Memory B cell (primary cell): ENCODE results near the gene SBF2.
A peak's percentile ranks its signal among the peaks of the same experiment; 100 is the strongest.
"Not testable (repeated sequence)": the region's sequence is repeated elsewhere in the genome, so short reads cannot be mapped to it uniquely, and the experiment has no call there.

Experiments used
- ATAC-seq: fragments of 150-1000 bp; cut with Tn5 transposase; 2 replicates; pipeline ENCODE4 v1.10.0; 2021; ENCODE audit warnings: low read depth, mild to moderate bottlenecking, moderate library complexity
- DNase-seq, 2 donors: peaks; one replicate each; pipeline ENCODE4 v3.0.0; 2022; ENCODE audit warnings: low spot score in 2 of 2
- H3K27ac Mint-ChIP-seq: one replicate; pipeline ENCODE4 v1.8.0; 2022; ENCODE audit warnings: mild to moderate bottlenecking, moderate library complexity, mixed read lengths
- H3K27me3 Mint-ChIP-seq: one replicate; pipeline ENCODE4 v1.8.0; 2022; ENCODE audit warnings: mixed read lengths
- H3K36me3 Mint-ChIP-seq: one replicate; pipeline ENCODE4 v1.8.0; 2022; ENCODE audit warnings: mild to moderate bottlenecking, mixed read lengths
- H3K4me1 Mint-ChIP-seq: one replicate; pipeline ENCODE4 v1.8.0; 2022; ENCODE audit warnings: mixed read lengths
- H3K4me3 Mint-ChIP-seq: one replicate; pipeline ENCODE4 v1.8.0; 2022; ENCODE audit warnings: mild to moderate bottlenecking, moderate library complexity, mixed read lengths
- H3K9me3 Mint-ChIP-seq: one replicate; pipeline ENCODE4 v1.8.0; 2022; ENCODE audit warnings: mixed read lengths

Gene SBF2

DNA sequence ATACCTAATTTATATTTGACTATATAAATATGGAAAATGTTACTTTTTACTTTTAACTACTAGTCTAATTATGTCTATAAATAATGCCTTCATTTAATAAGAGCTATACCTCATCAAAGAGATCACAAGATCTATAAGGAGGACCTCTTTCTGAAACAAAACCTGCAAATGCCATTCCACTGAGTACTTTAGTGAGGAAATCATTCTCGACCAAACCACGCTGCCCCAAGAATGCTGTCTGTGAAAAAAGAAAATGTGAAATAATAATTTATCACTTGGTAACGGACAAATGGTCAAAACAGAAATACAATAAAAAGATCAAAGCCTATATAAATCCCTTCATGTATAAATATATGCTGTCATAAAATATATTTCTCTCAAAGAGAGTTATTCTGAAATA lies 301.7 kb downstream of the SBF2 start:
- DNase-seq (no peak), ATAC-seq (no peak)
- H3K9me3 Mint-ChIP-seq, result no peaks in the 10 kb centered on the region
- peaks cover 4% of the 10 kb centered on the region for H3K4me1 Mint-ChIP-seq
- H3K27ac Mint-ChIP-seq, result no peak overlapping the region
- no peak overlapping the region for H3K4me3 Mint-ChIP-seq
- H3K36me3 Mint-ChIP-seq, result peaks cover 10% of the 10 kb centered on the region
- no peaks in the 10 kb centered on the region for H3K27me3 Mint-ChIP-seq

DNA sequence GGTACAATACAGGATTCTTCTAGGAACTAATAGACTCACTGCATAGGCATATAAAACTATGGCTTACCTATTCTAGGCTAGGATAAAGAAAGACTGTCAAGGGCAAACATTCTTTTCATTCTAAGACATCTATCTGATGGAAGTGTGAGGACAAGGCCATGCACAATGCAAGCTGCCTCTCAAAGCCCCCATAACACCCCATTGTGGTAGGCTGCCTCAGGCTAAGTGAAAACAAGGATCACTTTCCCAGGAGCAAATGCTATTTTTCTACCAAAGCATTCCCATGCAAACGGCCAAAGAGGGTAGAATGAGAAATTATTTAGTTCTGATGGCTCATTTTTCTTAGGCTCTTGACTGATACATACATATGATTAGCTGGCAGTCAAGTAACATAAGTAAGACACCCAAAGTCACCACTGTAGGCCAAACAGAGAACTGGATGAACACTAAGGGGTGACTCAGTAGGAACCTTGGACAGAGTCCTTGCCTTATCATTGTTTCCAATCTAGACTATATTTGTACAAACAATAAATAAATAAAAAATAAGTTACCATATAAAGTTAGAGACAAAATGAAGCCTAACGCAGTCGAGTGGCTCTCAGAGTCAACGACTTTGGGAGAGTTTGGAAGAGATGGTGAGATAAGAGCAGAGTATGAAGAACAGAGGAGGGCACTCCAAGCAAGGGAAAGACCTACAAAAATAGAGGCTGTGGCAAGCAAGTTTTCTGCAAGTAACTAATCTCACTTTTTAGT lies 303.6 kb downstream of the SBF2 start:
- no peak overlapping the region for H3K4me3 Mint-ChIP-seq
- H3K9me3 Mint-ChIP-seq, result no peaks in the 10 kb centered on the region
- DNase-seq, result no peak
- H3K27me3 Mint-ChIP-seq, result no peaks in the 10 kb centered on the region
- peaks cover 10% of the 10 kb centered on the region for H3K36me3 Mint-ChIP-seq
- H3K4me1 Mint-ChIP-seq, result peaks cover 15% of the 10 kb centered on the region
- ATAC-seq, result no peak
- peak overlapping the region; percentile 33 for H3K27ac Mint-ChIP-seq

DNA sequence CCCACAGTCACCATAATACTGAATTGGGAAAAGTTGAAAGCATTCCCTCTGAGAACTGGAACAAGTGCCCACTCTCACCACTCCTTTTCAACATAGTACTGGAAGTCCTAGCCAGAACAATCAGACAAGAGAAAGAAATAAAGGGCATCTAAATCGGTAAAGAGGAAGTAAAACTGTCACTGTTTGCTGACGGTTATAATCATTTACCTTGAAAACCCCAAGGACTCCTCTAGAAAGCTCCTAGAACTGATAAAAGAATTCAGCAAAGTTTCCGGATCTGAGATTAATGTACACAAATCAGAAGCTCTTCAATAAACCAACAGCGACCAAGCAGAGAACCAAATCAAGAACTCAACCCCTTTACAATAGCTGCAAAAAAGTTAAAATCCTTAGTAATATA lies 306.7 kb downstream of the SBF2 start:
- H3K27ac Mint-ChIP-seq, result peak overlapping the region; percentile 48
- peaks cover 26% of the 10 kb centered on the region for H3K36me3 Mint-ChIP-seq
- H3K4me1 Mint-ChIP-seq, result peaks cover 15% of the 10 kb centered on the region
- DNase-seq, H3K9me3 Mint-ChIP-seq, H3K27me3 Mint-ChIP-seq: not testable (repeated sequence)
- ATAC-seq, result peak; percentile 57
- peak overlapping the region; percentile 33 for H3K4me3 Mint-ChIP-seq

DNA sequence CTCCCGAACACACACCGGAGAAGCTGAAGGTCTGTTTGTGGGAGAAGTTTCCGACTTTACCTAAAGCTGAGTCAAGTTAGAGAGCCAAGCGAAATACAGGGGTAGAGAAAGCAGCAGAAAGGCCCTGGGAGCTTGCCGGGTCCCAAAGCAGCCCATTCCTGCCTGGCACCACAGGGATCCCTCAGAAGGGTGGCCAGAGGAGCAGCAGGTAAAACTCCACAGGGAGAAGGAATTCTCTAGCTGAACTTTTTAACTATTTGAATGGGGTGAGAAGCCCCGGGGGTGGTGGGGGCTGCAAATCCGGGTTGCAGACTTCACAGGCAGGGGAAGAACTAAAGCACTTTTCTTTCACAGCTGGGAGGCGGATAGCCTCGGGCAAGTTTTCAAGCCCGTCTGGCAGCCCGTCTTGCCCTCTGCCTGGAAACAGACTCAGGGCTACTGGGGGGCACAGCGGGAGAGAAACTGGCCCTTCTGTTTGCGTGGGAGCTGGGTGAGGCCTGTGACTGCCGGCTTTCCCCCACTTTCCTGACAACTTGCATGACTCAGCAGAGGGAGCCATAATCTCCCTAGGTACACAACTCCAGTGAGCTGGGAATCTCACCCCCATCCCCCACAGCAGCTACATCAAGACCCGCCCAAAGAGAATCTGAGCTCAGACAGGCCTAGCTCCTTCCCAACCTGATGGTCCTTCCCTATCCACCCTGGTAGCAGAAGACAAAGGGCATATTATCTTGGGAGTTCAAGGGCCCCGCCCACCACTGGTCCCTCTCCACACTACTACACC lies 311.0 kb downstream of the SBF2 start:
- Mint-ChIP-seq H3K36me3 (peaks cover 22% of the 10 kb centered on the region), H3K4me3 (no peak overlapping the region), H3K4me1 (peaks cover 17% of the 10 kb centered on the region), H3K27ac (no peak overlapping the region), H3K27me3 (no peaks in the 10 kb centered on the region), H3K9me3 (no peaks in the 10 kb centered on the region)
- ATAC-seq (no peak), DNase-seq (no peak)

DNA sequence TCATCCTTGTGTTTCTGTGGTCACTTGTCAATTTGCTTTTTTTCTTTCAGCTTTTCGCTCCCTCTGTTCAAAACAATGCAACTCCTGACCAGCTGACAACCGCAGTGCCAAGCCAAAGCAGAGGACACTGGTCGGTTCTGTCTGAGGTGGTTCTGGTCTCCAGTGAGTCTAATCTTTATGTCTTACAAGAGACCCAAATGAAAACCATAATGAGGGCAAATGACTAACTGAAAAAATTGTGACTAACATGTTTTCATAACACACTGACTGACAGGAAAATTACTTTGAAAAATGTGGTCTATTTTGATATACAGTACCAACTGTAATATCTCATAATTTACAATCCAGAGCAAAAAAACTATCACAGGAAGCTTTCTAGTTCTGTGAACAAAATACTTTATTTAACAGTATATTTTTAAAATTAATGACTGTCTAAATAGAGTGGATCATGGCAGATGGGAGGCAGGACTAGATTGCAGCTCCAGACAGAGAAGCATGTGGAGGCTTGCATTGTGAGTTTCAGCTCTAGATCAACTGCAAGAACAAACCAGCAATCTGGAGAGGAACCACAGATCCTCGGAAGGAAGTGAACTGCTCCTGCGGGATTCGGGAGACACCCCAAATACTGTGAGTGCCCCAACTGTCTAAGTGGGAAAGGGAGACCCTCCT lies 311.8 kb downstream of the SBF2 start:
- Mint-ChIP-seq H3K4me1 (peaks cover 12% of the 10 kb centered on the region), H3K9me3 (no peaks in the 10 kb centered on the region), H3K36me3 (peaks cover 22% of the 10 kb centered on the region), H3K4me3 (no peak overlapping the region), H3K27ac (no peak overlapping the region), H3K27me3 (no peaks in the 10 kb centered on the region)
- DNase-seq (no peak), ATAC-seq (no peak)

DNA sequence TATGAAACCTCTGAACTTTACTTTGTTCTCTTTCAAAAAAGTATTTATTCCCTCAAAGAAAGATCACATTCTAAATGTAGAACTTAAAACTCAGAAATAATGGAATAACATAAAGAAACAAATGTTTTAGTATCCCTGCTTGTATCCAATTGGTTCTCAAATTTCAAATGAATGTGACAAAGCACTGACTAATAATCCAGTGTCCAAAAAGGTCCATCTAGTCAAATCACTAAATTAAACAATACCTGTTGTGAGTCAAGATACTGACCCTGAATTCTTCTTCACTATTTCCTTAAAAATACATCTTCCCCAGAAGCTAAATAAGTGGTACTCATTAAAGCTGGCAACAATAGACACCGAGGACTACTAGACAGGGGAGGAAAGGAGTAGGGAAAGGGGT lies 313.1 kb downstream of the SBF2 start:
- no peak for ATAC-seq
- H3K36me3 Mint-ChIP-seq, result peaks cover 22% of the 10 kb centered on the region
- no peaks in the 10 kb centered on the region for H3K27me3 Mint-ChIP-seq
- DNase-seq, result no peak
- H3K4me1 Mint-ChIP-seq, result peaks cover 2% of the 10 kb centered on the region
- no peak overlapping the region for H3K4me3 Mint-ChIP-seq
- no peak overlapping the region for H3K27ac Mint-ChIP-seq
- H3K9me3 Mint-ChIP-seq, result no peaks in the 10 kb centered on the region

DNA sequence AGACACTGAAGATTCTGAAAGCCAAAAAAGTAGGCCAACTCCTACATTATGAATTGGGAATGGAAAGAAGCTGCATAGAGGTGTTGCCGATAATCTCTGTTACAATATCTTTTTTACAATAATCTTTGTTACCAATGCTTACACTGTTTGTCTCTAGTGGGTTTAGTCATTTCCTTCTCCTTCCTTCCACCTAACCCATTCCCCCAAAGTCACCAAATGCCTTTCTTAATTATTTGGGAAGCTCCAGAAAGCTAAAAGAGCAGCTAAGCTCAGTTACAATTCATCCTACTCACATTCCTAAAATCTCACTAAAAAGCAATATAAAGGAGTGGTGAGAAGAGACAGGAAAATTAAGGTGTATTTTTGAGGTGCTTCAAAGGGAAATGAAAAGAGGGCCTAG lies 316.5 kb downstream of the SBF2 start:
- DNase-seq (no peak), ATAC-seq (no peak)
- Mint-ChIP-seq H3K27ac (no peak overlapping the region), H3K27me3 (no peaks in the 10 kb centered on the region), H3K4me1 (peaks cover 2% of the 10 kb centered on the region), H3K4me3 (no peak overlapping the region), H3K9me3 (no peaks in the 10 kb centered on the region), H3K36me3 (peaks cover 7% of the 10 kb centered on the region)

DNA sequence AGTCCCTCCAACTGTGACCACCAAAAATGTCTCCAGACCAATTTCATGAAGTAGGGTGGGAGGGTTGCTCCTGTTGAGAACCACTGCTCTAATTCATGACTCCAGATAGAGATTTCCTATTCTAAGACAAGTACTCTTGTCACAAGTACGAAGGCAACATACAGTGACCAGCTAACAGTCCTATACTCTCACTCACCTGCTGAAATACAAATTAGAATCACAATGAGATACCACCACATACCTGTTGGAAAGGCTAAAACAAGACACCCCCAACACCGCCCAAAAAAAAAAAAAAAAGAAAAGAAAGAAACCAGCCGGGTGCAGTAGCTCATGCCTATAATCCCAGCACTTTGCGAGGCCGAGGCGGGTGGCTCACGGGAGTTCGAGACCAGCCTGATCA lies 319.6 kb downstream of the SBF2 start:
- DNase-seq, result no peak
- H3K4me1 Mint-ChIP-seq, result no peaks in the 10 kb centered on the region
- H3K4me3 Mint-ChIP-seq, result no peak overlapping the region
- H3K9me3 Mint-ChIP-seq, result no peaks in the 10 kb centered on the region
- H3K36me3 Mint-ChIP-seq, result no peaks in the 10 kb centered on the region
- no peak overlapping the region for H3K27ac Mint-ChIP-seq
- ATAC-seq, result no peak
- no peaks in the 10 kb centered on the region for H3K27me3 Mint-ChIP-seq

DNA sequence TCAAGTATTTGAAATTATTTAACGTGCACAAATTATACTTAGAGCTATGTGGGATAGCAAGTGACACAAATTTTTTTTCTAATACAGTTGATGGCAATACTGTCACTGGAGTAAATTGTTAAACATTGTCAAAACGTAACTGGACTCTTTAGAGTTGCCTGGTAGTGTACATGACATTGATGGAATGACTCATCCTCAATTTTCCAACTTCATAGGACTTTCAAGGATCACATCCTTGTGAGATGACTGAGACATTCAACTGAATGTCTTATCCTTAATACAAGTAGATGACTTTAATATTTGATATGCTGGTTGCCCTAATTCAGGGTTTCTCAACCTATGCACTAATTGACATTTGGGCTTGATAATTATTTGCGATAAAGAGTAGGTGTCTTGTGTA lies 320.1 kb downstream of the SBF2 start:
- Mint-ChIP-seq H3K4me3 (no peak overlapping the region), H3K27ac (no peak overlapping the region), H3K36me3 (no peaks in the 10 kb centered on the region), H3K4me1 (no peaks in the 10 kb centered on the region), H3K9me3 (no peaks in the 10 kb centered on the region), H3K27me3 (no peaks in the 10 kb centered on the region)
- DNase-seq (no peak), ATAC-seq (no peak)

DNA sequence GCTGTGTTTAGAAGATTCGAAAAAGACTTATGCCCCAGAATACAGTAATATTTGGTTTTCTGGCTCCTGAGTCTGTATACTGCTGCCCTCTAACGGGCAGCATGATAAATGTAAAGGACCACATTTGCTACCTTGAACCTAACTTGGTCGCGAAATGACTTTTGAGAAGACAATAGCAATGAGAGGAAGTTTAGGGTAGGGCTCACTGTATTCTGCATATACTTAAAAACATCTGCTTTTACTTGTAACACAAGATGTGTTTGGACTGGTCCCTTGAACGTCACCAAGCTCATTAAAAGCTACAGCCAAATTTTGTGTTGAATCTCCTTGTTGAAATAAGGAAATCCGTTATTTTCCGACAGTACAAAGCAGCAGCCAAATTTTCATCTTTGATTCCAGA lies 321.0 kb downstream of the SBF2 start:
- Mint-ChIP-seq H3K4me1 (no peaks in the 10 kb centered on the region), H3K36me3 (no peaks in the 10 kb centered on the region), H3K9me3 (no peaks in the 10 kb centered on the region), H3K27me3 (no peaks in the 10 kb centered on the region), H3K27ac (no peak overlapping the region), H3K4me3 (no peak overlapping the region)
- DNase-seq (peak in 1 of 2 donors; percentile 23), ATAC-seq (peak; percentile 86)

DNA sequence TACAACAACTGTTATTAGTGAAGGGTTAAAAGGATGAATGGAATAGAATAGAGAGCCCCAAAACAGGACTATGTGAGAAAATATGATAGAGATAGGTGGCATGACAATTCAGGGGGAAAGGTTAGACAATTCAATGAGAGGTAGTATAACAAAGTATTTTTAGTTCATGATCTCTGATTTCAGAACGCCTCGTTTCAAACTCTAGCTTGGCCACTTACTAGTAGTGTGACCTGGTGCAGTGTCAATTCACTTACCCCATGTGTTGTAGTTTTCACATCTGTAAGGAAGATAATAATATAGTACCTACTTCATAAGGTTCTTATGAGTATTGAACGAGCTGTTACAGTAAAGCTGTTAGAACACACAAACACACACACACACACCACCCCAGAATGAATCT lies 322.1 kb downstream of the SBF2 start:
- no peaks in the 10 kb centered on the region for H3K9me3 Mint-ChIP-seq
- no peaks in the 10 kb centered on the region for H3K36me3 Mint-ChIP-seq
- H3K27me3 Mint-ChIP-seq, result no peaks in the 10 kb centered on the region
- no peaks in the 10 kb centered on the region for H3K4me1 Mint-ChIP-seq
- no peak overlapping the region for H3K27ac Mint-ChIP-seq
- no peak for ATAC-seq
- H3K4me3 Mint-ChIP-seq, result no peak overlapping the region
- no peak for DNase-seq

DNA sequence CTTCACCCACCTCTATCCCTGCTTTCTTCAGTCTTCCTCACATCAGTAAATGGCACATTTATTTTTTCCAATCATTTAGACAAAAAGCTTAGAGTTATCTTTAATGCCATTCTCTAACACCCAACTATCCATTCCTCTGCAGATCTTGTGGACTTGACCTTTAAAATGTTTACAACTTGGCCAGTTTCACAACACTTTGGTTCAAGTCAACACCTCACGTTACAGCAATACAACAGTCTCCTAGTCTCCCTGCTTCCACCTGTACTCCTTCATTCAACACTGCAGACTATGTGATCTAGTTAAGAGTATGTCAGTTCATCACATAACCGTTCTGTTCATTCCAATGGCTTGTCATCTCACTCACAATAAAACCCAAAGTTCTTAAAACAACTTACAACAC lies 325.0 kb downstream of the SBF2 start:
- ATAC-seq (no peak), DNase-seq (no peak)
- H3K4me3 Mint-ChIP-seq, result no peak overlapping the region
- no peaks in the 10 kb centered on the region for H3K4me1 Mint-ChIP-seq
- H3K27ac Mint-ChIP-seq, result no peak overlapping the region
- H3K27me3 Mint-ChIP-seq, result no peaks in the 10 kb centered on the region
- no peaks in the 10 kb centered on the region for H3K9me3 Mint-ChIP-seq
- H3K36me3 Mint-ChIP-seq, result no peaks in the 10 kb centered on the region

DNA sequence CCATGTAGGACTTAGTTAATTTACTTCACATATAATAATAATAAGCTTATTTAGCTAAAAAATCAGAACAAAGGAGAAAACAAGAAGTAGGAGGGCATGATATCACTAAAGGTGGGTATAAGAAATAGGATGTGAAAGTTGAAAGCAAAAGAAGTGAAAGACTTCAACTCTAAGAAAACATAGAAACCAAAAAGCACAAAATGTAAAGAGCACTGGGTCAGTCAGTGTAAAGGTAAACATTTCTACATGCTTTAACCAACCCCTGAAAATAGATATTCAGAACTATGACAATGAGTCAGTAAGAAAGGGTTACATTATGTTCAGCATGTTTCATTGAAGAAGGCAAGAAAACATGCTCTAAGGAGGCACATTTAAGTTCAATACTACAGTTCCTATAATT lies 331.3 kb downstream of the SBF2 start:
- peak; percentile 54 for ATAC-seq
- Mint-ChIP-seq H3K4me1 (peaks cover 4% of the 10 kb centered on the region), H3K4me3 (no peak overlapping the region), H3K27ac (no peak overlapping the region), H3K27me3 (no peaks in the 10 kb centered on the region), H3K9me3 (no peaks in the 10 kb centered on the region), H3K36me3 (peaks cover 16% of the 10 kb centered on the region)
- no peak for DNase-seq

DNA sequence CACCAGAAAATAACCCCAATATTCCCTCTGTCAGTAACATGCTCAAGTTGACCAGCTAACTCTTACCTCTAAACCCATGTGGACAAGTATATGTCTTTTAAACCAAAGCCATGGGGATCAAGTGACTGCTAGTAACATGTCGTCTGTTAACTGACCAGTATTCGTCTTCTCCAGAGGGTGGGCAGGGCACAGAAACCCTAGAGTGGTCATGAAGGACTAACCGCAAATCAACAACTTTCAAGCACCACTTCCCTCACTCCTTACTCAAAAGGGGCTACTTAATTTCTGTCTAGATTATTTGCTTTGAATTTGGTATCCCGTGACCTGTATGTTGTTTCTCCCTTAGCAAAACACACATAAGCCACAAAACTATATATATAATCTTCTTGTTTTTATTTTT lies 336.9 kb downstream of the SBF2 start:
- DNase-seq (no peak), ATAC-seq (no peak)
- peaks cover 19% of the 10 kb centered on the region for H3K36me3 Mint-ChIP-seq
- H3K9me3 Mint-ChIP-seq, result no peaks in the 10 kb centered on the region
- H3K4me3 Mint-ChIP-seq, result no peak overlapping the region
- H3K27ac Mint-ChIP-seq, result no peak overlapping the region
- no peaks in the 10 kb centered on the region for H3K4me1 Mint-ChIP-seq
- no peaks in the 10 kb centered on the region for H3K27me3 Mint-ChIP-seq
